Heart right ventricle (tissue), 16 donors: Measurements from ENCODE around the gene SMARCC1. TPM values are rescaled to one million over a fixed set of nuclear protein-coding genes. Genes with fewer than 3 reads are reported as not detected.

Experiments
- ATAC-seq, 8 donors: fragments of 200-7000 bp; cut with Tn5 transposase; one replicate each; pipeline ENCODE4 v1.9.1; 2020; ENCODE audit warnings: mild to moderate bottlenecking in 8 of 8, moderate library complexity in 8 of 8, moderate number of reproducible peaks in 1 of 8
- DNase-seq, 2 donors: peaks; one replicate each; pipeline ENCODE4 v3.0.0-alpha.2; 2020
- H3K27ac ChIP-seq, 10 donors: fragments of 200-600 bp; sonication (generic) in 2 of 10; one replicate each; pipeline versions ENCODE4 v1.5.0 to v1.8.0; 2020 to 2022; ENCODE audit warnings: mild to moderate bottlenecking in 3 of 10
- H3K27me3 ChIP-seq, 7 donors: fragments of 200-600 bp; one replicate each; pipeline ENCODE4 v1.8.0; 2021 to 2022; ENCODE audit warnings: mild to moderate bottlenecking in 2 of 7
- H3K36me3 ChIP-seq, 9 donors: fragments of 200-600 bp; sonication (generic) in 1 of 9; one replicate each; pipeline versions ENCODE4 v1.5.0 to v1.8.0; 2020 to 2022; ENCODE audit warnings: mild to moderate bottlenecking in 2 of 9
- H3K4me1 ChIP-seq, 9 donors: fragments of 200-600 bp; sonication (generic) in 1 of 9; one replicate each; pipeline versions ENCODE4 v1.5.0 to v1.8.0; 2020 to 2022; ENCODE audit warnings: mild to moderate bottlenecking in 4 of 9
- H3K4me3 ChIP-seq, 10 donors: fragments of 200-600 bp; sonication (generic) in 2 of 10; one replicate each; pipeline versions ENCODE4 v1.5.0 to v1.8.0; 2020 to 2022; ENCODE audit warnings: mild to moderate bottlenecking in 7 of 10, moderate library complexity in 2 of 10
- H3K9me3 ChIP-seq, 11 donors: fragments of 200-600 bp in 10 of 11; sonication (generic) in 2 of 11; one replicate each; pipeline versions ENCODE4 v1.5.0 to v1.8.0; 2013 to 2022; ENCODE audit warnings: mild to moderate bottlenecking in 2 of 11, control low read depth in 1 of 11, moderate library complexity in 1 of 11
- CTCF ChIP-seq, 9 donors: fragments of 200-600 bp; sonication (generic) in 2 of 9; IDR thresholded peaks; one replicate each; pipeline versions ENCODE4 v1.5.0 to v1.8.0; 2021 to 2022; ENCODE audit warnings: antibody characterized with exemption in 9 of 9, mild to moderate bottlenecking in 5 of 9, moderate library complexity in 1 of 9
- WGBS, 2 donors: extraction: QIAGEN DNeasy Blood & Tissue Kit; methylation state at CpG; one replicate each; pipeline ENCODE4 v1.1.7; 2013; ENCODE audit warnings: inconsistent platforms in 1 of 2; 5-methylcytosine and 5-hydroxymethylcytosine counted together
- intact Hi-C, 10 donors: fragments of 100-400 bp; cut with DNase I; formaldehyde crosslinking; loops; one replicate each; pipeline versions ENCODE4 v1.11.1 to v1.14.2; 2022
- polyA plus RNA-seq, 2 donors: library from polyadenylated mRNA; stranded (reverse); fragments of 200-250 nt; gene quantifications; one replicate each; pipeline ENCODE4 v1.2.3, GENCODE V29; 2013
- total RNA-seq, 10 donors: library from RNA; stranded (reverse); fragmentation: NEBNext Ultra II Directional in 3 of 10; extraction: Animal tissue kit (Norgen Biotek cat#: 25700) in 3 of 10; gene quantifications; one replicate each; pipeline versions ENCODE4 v1.2.1 to v1.2.4, GENCODE V29; 2021 to 2023
- donor health status: Arrhythmogenic right ventricular cardiomyopathy.
- donor health status: ischemic (EF 13 %, LVEDD 7.1; RV severe dilation, severe dysfunction).
- donor health status: healthy with polysubstance abuse.
- donor health status: DM: no; HTN: yes; CAD: no.
- donor health status: DM: no; HTN: no; CAD: no.
- donor health status: ischemic (EF 25% LVEDD 6.9; RV normal size, moderate dysfunction).
- donor health status: ischemic (EF 25% LVEDD 5.7; RV mildly dilated, moderate dysfunction).
- donor health status: healthy.
- donor health status: DM: yes; HTN: yes; CAD: no.
- donor health status: Ischemic cardiomyopathy.
- donor health status: ischemic (EF 35%, LVEDD 5.7; RV mildly dilated, moderate dysfunction).
- donor health status: nonischemic (EF 11% LVEDD 7.7; RV severe dilation, severe dysfunction).
- donor health status: DM: yes; HTN: yes; CAD: no.
- donor health status: PGD.
- donor health status: ischemic (EF 29% LVEDD 5.4; RV normal size, mild dysfunction).
- donor health status: nonischemic (EF 23%, LVEDD 6.1; RV moderate dilation, normal function).

Gene SMARCC1
- total and polyA plus RNA-seq, 12 donors: 6.4 to 34.9 (median 24.3) TPM

GRCh38 chr3:47803480-47804025 lies 21.9 kb upstream of the SMARCC1 start:
- 0% methylated on average over 20 of the region's 20 CpGs for WGBS, 2 donors
- Histone ChIP-seq H3K27me3 (no peaks in the 10 kb centered on the region), H3K4me3 (peak overlapping the region; percentile 63 to 96 (median 86)), H3K4me1 (peaks cover 6 to 27% (median 22%) of the 10 kb centered on the region in 9 donors), H3K9me3 (no peaks in the 10 kb centered on the region), H3K36me3 (peaks cover 0 to 35% (median 7%) of the 10 kb centered on the region in 9 donors), H3K27ac (peak overlapping the region; percentile 89 to 99 (median 98))
- no peak for ATAC-seq
- no peak for DNase-seq
- TF ChIP-seq CTCF (IDR thresholded peaks at IDR 0.05): no peak
- intact Hi-C loops: loop anchor here in 1 of 10 donors (5.0 kb wide), 1 partner anchor 291 kb away; the partner anchor contains the start of gene ELP6

- WGBS, 2 donors: 0% methylated on average over 84 to 90 of the region's 90 CpGs
- H3K36me3 ChIP-seq: peaks cover 0 to 28% (median under 1%) of the 10 kb centered on the region in 9 donors
- ATAC-seq: peak; percentile 87 to 96 (median 94)
- peak within 1 kb of the TSS; percentile 89 to 99 (median 98) for H3K27ac ChIP-seq
- H3K27me3 ChIP-seq: no peaks in the 10 kb centered on the region
- no peak for TF ChIP-seq CTCF (IDR thresholded peaks at IDR 0.05)
- H3K4me3 ChIP-seq: peak within 1 kb of the TSS; percentile 63 to 96 (median 86)
- no peaks in the 10 kb centered on the region for H3K9me3 ChIP-seq
- peak; percentile 88 to 91 for DNase-seq
- intact Hi-C loops: loop anchor here in 1 of 10 donors (5.0 kb wide), 1 partner anchor 291 kb away; the partner anchor contains the start of gene ELP6
- peaks cover 6 to 27% (median 22%) of the 10 kb centered on the region in 9 donors for H3K4me1 ChIP-seq
Observed at GRCh38 chr3:47802734-47803479, 21.2 kb upstream of the SMARCC1 start, which contains the start of gene DHX30. Gene DHX30 (plus strand): TSS chr3:47803138. CDS start chr3:47810684, 7,546 bp downstream.

- peak in 4 of 9 donors; percentile 15 to 38 (median 22) for TF ChIP-seq CTCF (IDR thresholded peaks at IDR 0.05)
- H3K4me1 ChIP-seq: peaks cover 6 to 25% (median 20%) of the 10 kb centered on the region in 9 donors
- no peak overlapping the region for H3K27ac ChIP-seq
- H3K27me3 ChIP-seq: no peaks in the 10 kb centered on the region
- DNase-seq (no peak), ATAC-seq (no peak)
- H3K4me3 ChIP-seq: no peak overlapping the region
- H3K36me3 ChIP-seq: no peaks in the 10 kb centered on the region
- intact Hi-C loops: loop anchor here in 1 of 10 donors (5.0 kb wide), 1 partner anchor 287 kb away; the partner anchor contains the start of gene ELP6
- H3K9me3 ChIP-seq: no peaks in the 10 kb centered on the region
- WGBS, 2 donors: 91 to 93% methylated on average over 4 of the region's 4 CpGs
Observed at GRCh38 chr3:47799733-47800132, 18.0 kb upstream of the SMARCC1 start.

- Histone ChIP-seq H3K4me3 (no peak overlapping the region), H3K4me1 (peaks cover 0 to 1% (median under 1%) of the 10 kb centered on the region in 9 donors), H3K27ac (no peak overlapping the region), H3K27me3 (no peaks in the 10 kb centered on the region), H3K9me3 (peaks cover 0 to 8% (median 0%) of the 10 kb centered on the region in 11 donors), H3K36me3 (no peaks in the 10 kb centered on the region)
- 80 to 84% methylated on average over 4 of the region's 4 CpGs for WGBS, 2 donors
- intact Hi-C loops: loop anchor here in 1 of 10 donors (5.0 kb wide), 1 partner anchor 272 kb away; no protein-coding TSS in a partner anchor
- DNase-seq: no peak
- no peak for TF ChIP-seq CTCF (IDR thresholded peaks at IDR 0.05)
- ATAC-seq: no peak
Observed at GRCh38 chr3:47794544-47794943, 12.9 kb upstream of the SMARCC1 start.
